H1 (cell line): ENCODE measurements around the gene OR1J4. TPM values are rescaled to one million over a fixed set of nuclear protein-coding genes. Genes with fewer than 3 reads are reported as not detected.

Experiments
- BACH1 ChIP-seq: IDR thresholded peaks from 2 replicates; pipeline ENCODE4 v1.6.1; 2012; ENCODE audit warnings: low read length, improper control_type of control experiment
- CEBPB ChIP-seq: IDR thresholded peaks from 2 replicates; pipeline ENCODE4 v1.6.1; 2012; ENCODE audit warnings: low read depth, low read length
- EGR1 ChIP-seq: IDR thresholded peaks from 2 replicates; pipeline ENCODE4 v1.6.1; 2011; ENCODE audit warnings: low read depth, low read length, borderline replicate concordance
- JUND ChIP-seq: IDR thresholded peaks from 2 replicates; pipeline ENCODE4 v1.6.1; 2011; ENCODE audit warnings: mild to moderate bottlenecking, improper control_type of control experiment, low read length
- PHF8 ChIP-seq: fragments of 200-600 bp; sonication (generic); conservative IDR thresholded peaks from 2 replicates; pipeline ENCODE4 v1.7.1; 2012; ENCODE audit warnings: low read depth, mild to moderate bottlenecking, inconsistent platforms, low read length, moderate library complexity
- polyA plus RNA-seq, 7 experiments: library from polyadenylated mRNA; depleted of rRNA in 3 of 7; stranded (reverse) in 5 of 7; unstranded in 2 of 7; fragments of >200 nt in 5 of 7; fragments of 200-250 nt in 2 of 7; gene quantifications; 1 replicate in 5 of 7; 2 replicates in 1 of 7; 4 replicates in 1 of 7; pipeline versions ENCODE4 v1.2.1 to v1.2.3, GENCODE V29; 2011 to 2013; ENCODE audit warnings: missing spikeins in 2 of 7, mixed read lengths in 2 of 7
- total RNA-seq: library from RNA; stranded (reverse); fragmentation: NEBNext Ultra II Directional; extraction: Animal tissue kit (Norgen Biotek cat#: 25700); gene quantifications from 2 replicates; pipeline ENCODE4 v1.2.1, GENCODE V29; 2021
- TF ChIP-seq, protein P1 (sequence below): fragments of 300-600 bp; sonication (generic); IDR thresholded peaks from 2 replicates; pipeline ENCODE4 v1.7.1; 2012; ENCODE audit warnings: low read length, moderate library complexity, mild to moderate bottlenecking, inconsistent platforms; ENCODE audit not compliant: insufficient replicate concordance
- TF ChIP-seq, protein P2 (sequence below): IDR thresholded peaks from 2 replicates; pipeline ENCODE4 v1.6.1; 2011; ENCODE audit warnings: low read depth, mild to moderate bottlenecking, low read length; ENCODE audit not compliant: insufficient read depth

OR1J4 gene
- total and polyA plus RNA-seq, 2 of the 8 experiments (the other 6 are each of a cell fraction or from before 2014, with no cell fraction given), result not detected

DNA sequence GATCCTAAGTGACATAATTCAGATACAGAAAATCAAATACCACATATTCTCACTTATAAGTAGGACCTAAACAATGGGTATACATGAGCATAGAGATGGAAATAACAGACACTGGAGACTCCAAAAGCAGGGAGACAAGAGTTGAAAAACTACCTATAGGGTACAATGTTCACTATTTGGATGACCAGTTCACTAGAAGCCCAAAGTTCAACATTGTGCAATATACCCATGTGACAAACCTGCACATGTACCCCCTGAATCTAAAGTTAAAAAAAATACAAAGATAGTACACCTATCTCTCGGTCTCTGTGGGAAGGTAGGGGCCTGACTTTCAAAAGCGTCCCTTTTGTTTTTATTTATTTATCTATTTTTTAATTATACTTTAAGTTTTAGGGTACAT, 19.8 kb downstream of the OR1J4 start (continued):
- TF ChIP-seq, protein P1, sequence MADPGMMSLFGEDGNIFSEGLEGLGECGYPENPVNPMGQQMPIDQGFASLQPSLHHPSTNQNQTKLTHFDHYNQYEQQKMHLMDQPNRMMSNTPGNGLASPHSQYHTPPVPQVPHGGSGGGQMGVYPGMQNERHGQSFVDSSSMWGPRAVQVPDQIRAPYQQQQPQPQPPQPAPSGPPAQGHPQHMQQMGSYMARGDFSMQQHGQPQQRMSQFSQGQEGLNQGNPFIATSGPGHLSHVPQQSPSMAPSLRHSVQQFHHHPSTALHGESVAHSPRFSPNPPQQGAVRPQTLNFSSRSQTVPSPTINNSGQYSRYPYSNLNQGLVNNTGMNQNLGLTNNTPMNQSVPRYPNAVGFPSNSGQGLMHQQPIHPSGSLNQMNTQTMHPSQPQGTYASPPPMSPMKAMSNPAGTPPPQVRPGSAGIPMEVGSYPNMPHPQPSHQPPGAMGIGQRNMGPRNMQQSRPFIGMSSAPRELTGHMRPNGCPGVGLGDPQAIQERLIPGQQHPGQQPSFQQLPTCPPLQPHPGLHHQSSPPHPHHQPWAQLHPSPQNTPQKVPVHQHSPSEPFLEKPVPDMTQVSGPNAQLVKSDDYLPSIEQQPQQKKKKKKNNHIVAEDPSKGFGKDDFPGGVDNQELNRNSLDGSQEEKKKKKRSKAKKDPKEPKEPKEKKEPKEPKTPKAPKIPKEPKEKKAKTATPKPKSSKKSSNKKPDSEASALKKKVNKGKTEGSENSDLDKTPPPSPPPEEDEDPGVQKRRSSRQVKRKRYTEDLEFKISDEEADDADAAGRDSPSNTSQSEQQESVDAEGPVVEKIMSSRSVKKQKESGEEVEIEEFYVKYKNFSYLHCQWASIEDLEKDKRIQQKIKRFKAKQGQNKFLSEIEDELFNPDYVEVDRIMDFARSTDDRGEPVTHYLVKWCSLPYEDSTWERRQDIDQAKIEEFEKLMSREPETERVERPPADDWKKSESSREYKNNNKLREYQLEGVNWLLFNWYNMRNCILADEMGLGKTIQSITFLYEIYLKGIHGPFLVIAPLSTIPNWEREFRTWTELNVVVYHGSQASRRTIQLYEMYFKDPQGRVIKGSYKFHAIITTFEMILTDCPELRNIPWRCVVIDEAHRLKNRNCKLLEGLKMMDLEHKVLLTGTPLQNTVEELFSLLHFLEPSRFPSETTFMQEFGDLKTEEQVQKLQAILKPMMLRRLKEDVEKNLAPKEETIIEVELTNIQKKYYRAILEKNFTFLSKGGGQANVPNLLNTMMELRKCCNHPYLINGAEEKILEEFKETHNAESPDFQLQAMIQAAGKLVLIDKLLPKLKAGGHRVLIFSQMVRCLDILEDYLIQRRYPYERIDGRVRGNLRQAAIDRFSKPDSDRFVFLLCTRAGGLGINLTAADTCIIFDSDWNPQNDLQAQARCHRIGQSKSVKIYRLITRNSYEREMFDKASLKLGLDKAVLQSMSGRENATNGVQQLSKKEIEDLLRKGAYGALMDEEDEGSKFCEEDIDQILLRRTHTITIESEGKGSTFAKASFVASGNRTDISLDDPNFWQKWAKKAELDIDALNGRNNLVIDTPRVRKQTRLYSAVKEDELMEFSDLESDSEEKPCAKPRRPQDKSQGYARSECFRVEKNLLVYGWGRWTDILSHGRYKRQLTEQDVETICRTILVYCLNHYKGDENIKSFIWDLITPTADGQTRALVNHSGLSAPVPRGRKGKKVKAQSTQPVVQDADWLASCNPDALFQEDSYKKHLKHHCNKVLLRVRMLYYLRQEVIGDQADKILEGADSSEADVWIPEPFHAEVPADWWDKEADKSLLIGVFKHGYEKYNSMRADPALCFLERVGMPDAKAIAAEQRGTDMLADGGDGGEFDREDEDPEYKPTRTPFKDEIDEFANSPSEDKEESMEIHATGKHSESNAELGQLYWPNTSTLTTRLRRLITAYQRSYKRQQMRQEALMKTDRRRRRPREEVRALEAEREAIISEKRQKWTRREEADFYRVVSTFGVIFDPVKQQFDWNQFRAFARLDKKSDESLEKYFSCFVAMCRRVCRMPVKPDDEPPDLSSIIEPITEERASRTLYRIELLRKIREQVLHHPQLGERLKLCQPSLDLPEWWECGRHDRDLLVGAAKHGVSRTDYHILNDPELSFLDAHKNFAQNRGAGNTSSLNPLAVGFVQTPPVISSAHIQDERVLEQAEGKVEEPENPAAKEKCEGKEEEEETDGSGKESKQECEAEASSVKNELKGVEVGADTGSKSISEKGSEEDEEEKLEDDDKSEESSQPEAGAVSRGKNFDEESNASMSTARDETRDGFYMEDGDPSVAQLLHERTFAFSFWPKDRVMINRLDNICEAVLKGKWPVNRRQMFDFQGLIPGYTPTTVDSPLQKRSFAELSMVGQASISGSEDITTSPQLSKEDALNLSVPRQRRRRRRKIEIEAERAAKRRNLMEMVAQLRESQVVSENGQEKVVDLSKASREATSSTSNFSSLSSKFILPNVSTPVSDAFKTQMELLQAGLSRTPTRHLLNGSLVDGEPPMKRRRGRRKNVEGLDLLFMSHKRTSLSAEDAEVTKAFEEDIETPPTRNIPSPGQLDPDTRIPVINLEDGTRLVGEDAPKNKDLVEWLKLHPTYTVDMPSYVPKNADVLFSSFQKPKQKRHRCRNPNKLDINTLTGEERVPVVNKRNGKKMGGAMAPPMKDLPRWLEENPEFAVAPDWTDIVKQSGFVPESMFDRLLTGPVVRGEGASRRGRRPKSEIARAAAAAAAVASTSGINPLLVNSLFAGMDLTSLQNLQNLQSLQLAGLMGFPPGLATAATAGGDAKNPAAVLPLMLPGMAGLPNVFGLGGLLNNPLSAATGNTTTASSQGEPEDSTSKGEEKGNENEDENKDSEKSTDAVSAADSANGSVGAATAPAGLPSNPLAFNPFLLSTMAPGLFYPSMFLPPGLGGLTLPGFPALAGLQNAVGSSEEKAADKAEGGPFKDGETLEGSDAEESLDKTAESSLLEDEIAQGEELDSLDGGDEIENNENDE, result no peak
- no peak for TF ChIP-seq CEBPB
- no peak for TF ChIP-seq JUND
- no peak for TF ChIP-seq BACH1
- TF ChIP-seq PHF8, result no peak
- TF ChIP-seq, protein P2, sequence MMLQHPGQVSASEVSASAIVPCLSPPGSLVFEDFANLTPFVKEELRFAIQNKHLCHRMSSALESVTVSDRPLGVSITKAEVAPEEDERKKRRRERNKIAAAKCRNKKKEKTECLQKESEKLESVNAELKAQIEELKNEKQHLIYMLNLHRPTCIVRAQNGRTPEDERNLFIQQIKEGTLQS, result no peak
- no peak for TF ChIP-seq EGR1
